ENCODE data around the gene CDKAL1. TPM values are rescaled to one million over a fixed set of nuclear protein-coding genes. Genes with fewer than 3 reads are reported as not detected.
A peak's percentile ranks its signal among the peaks of the same experiment; 100 is the strongest.

The CDKAL1 gene
- total and polyA plus RNA-seq, 2 of the 8 experiments (the other 6 are each of a cell fraction or from before 2014, with no cell fraction given): 8.4 to 24.6 TPM

- TF ChIP-seq, protein P1, sequence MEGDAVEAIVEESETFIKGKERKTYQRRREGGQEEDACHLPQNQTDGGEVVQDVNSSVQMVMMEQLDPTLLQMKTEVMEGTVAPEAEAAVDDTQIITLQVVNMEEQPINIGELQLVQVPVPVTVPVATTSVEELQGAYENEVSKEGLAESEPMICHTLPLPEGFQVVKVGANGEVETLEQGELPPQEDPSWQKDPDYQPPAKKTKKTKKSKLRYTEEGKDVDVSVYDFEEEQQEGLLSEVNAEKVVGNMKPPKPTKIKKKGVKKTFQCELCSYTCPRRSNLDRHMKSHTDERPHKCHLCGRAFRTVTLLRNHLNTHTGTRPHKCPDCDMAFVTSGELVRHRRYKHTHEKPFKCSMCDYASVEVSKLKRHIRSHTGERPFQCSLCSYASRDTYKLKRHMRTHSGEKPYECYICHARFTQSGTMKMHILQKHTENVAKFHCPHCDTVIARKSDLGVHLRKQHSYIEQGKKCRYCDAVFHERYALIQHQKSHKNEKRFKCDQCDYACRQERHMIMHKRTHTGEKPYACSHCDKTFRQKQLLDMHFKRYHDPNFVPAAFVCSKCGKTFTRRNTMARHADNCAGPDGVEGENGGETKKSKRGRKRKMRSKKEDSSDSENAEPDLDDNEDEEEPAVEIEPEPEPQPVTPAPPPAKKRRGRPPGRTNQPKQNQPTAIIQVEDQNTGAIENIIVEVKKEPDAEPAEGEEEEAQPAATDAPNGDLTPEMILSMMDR (IDR thresholded peaks at IDR 0.05; ENCODE audit: control extremely low read depth in 1 of 3, insufficient read depth in 1 of 3, low read depth in 1 of 3, low read length in 3 of 3): no peak
- TF ChIP-seq CHD1 (IDR thresholded peaks at IDR 0.05; ENCODE audit: low read depth, low read length): no peak
- no peak for TF ChIP-seq POU5F1 (IDR thresholded peaks at IDR 0.05; ENCODE audit: low read depth, low read length)
- peak; percentile 57 to 61; a peak in 1 of 4 replicates for TF ChIP-seq SIN3A (conservative IDR thresholded peaks at IDR 0.05 in 1 of 2, IDR thresholded peaks at IDR 0.05 in 1 of 2; ENCODE audit: low read depth in 1 of 2, low read length in 2 of 2)
- no peak for TF ChIP-seq ZNF274 (IDR thresholded peaks at IDR 0.05; ENCODE audit: borderline replicate concordance, extremely low read depth, low read length)
- TF ChIP-seq TAF1 (IDR thresholded peaks at IDR 0.05; ENCODE audit: low read depth, low read length): peak; percentile 96
- no peak for TF ChIP-seq RXRA (IDR thresholded peaks at IDR 0.05; ENCODE audit: insufficient read depth, low read depth, low read length)
- peak; percentile 76; the same call in 1 of the 2 replicates for TF ChIP-seq SP4 (IDR thresholded peaks at IDR 0.05; ENCODE audit: low read length)
These were observed at the start of gene CDKAL1 (continued) for GRCh38 chr6:20534295-20535262.

Data from H1 (cell line).